PC-9 (cell line): Measurements from ENCODE around the gene TAAR2. TPM values are rescaled to one million over a fixed set of nuclear protein-coding genes. Genes with fewer than 3 reads are reported as not detected.

Experiments used
- BruUV-seq: library from RNA; stranded (reverse); fragments of 400-500 nt; replicated peaks from 2 replicates; lab custom pipeline; 2021; lab: Mats Ljungman, UMichigan
- CTCF ChIA-PET: fragments of 300-600 bp; sonication (Branson Sonifier 250); formaldehyde crosslinking; loops from one replicate; lab custom pipeline; 2022; ENCODE audit warnings: antibody characterized with exemption; lab: Charles Lee
- POLR2A ChIA-PET: fragments of 300-600 bp; sonication (Branson Sonifier 250); formaldehyde crosslinking; loops from one replicate; lab custom pipeline; 2022; ENCODE audit warnings: antibody characterized with exemption; ENCODE audit not compliant: unreplicated experiment; lab: Charles Lee
- DNase-seq, 2 experiments: peaks; one replicate each; pipeline versions ENCODE4 v3.0.0 to v3.0.0-alpha.2; 2015 to 2022; ENCODE audit warnings: mixed read lengths in 1 of 2
- H2AFZ ChIP-seq: fragments of 200-600 bp; sonication (generic); 2 replicates; pipeline ENCODE4 v1.8.1; 2017; ENCODE audit warnings: antibody characterized with exemption
- H3F3A ChIP-seq: fragments of 200-600 bp; sonication (generic); 2 replicates; pipeline ENCODE4 v1.8.1; 2017; ENCODE audit warnings: antibody characterized with exemption, mild to moderate bottlenecking, low read depth; ENCODE audit not compliant: insufficient read depth
- H3K27ac ChIP-seq: fragments of 200-600 bp; sonication (generic); 2 replicates; pipeline ENCODE4 v1.6.1; 2016; ENCODE audit warnings: mixed run types
- H3K27me3 ChIP-seq: fragments of 200-600 bp; sonication (generic); 2 replicates; pipeline ENCODE4 v1.6.1; 2016; ENCODE audit warnings: low read depth, mixed run types; ENCODE audit not compliant: insufficient read depth
- H3K36me3 ChIP-seq: fragments of 200-600 bp; sonication (generic); 2 replicates; pipeline ENCODE4 v1.6.1; 2016; ENCODE audit warnings: low read depth, mixed run types
- H3K4me1 ChIP-seq: fragments of 200-600 bp; sonication (generic); replicated peaks from 2 replicates; pipeline ENCODE4 v1.6.1; 2016; ENCODE audit warnings: mixed run types; ENCODE audit not compliant: insufficient read depth
- H3K4me2 ChIP-seq: fragments of 200-600 bp; sonication (generic); 2 replicates; pipeline ENCODE4 v1.6.1; 2017; ENCODE audit warnings: mixed run types
- H3K4me3 ChIP-seq: fragments of 200-600 bp; sonication (generic); 2 replicates; pipeline ENCODE4 v1.6.1; 2016; ENCODE audit warnings: mixed run types
- H3K79me2 ChIP-seq: fragments of 200-600 bp; sonication (generic); 2 replicates; pipeline ENCODE4 v1.6.1; 2017; ENCODE audit warnings: low read depth, mixed run types
- H3K9me2 ChIP-seq: fragments of 200-600 bp; sonication (generic); 2 replicates; pipeline ENCODE4 v1.8.1; 2017; ENCODE audit warnings: mild to moderate bottlenecking; ENCODE audit not compliant: insufficient read depth
- H3K9me3 ChIP-seq: fragments of 200-600 bp; sonication (generic); 2 replicates; pipeline ENCODE4 v1.8.1; 2016; ENCODE audit warnings: low read depth; ENCODE audit not compliant: insufficient read depth
- H4K20me1 ChIP-seq: fragments of 200-600 bp; sonication (generic); 2 replicates; pipeline ENCODE4 v1.8.1; 2017; ENCODE audit not compliant: insufficient read depth
- EZH2 ChIP-seq: fragments of 200-600 bp; sonication (generic); IDR thresholded peaks from 2 replicates; pipeline ENCODE4 v1.8.0; 2017; ENCODE audit warnings: antibody characterized with exemption, low read depth
- intact Hi-C: fragments of 100-400 bp; cut with micrococcal nuclease; formaldehyde crosslinking; loops from one replicate; pipeline ENCODE4 v1.10.0; 2022; ENCODE audit not compliant: unreplicated experiment
- total RNA-seq: library from RNA; stranded (reverse); gene quantifications from 2 replicates; pipeline ENCODE4 v1.2.3, GENCODE V29; 2021
- TF ChIP-seq, protein P1 (sequence below): fragments of 200-600 bp; sonication (generic); conservative IDR thresholded peaks from 2 replicates; pipeline ENCODE4 v1.6.1; 2017; ENCODE audit warnings: mixed run types, antibody characterized with exemption, mild to moderate bottlenecking, moderate library complexity

Gene TAAR2
- total RNA-seq, 1 experiment from 2014 or later, result not detected

- Histone ChIP-seq H2AFZ (no peak overlapping the region), H4K20me1 (no peaks in the 10 kb centered on the region), H3K79me2 (no peaks in the 10 kb centered on the region), H3K4me3 (no peak overlapping the region), H3K27ac (no peak overlapping the region), H3K27me3 (no peaks in the 10 kb centered on the region), H3K36me3 (no peaks in the 10 kb centered on the region), H3K4me2 (no peak overlapping the region), H3K9me3 (no peaks in the 10 kb centered on the region), H3K4me1 (no peaks in the 10 kb centered on the region), H3K9me2 (no peaks in the 10 kb centered on the region), H3F3A (no peaks in the 10 kb centered on the region)
- CTCF ChIA-PET, result no interaction called here
- DNase-seq, result no peak
- no peak for TF ChIP-seq EZH2
- TF ChIP-seq, protein P1, sequence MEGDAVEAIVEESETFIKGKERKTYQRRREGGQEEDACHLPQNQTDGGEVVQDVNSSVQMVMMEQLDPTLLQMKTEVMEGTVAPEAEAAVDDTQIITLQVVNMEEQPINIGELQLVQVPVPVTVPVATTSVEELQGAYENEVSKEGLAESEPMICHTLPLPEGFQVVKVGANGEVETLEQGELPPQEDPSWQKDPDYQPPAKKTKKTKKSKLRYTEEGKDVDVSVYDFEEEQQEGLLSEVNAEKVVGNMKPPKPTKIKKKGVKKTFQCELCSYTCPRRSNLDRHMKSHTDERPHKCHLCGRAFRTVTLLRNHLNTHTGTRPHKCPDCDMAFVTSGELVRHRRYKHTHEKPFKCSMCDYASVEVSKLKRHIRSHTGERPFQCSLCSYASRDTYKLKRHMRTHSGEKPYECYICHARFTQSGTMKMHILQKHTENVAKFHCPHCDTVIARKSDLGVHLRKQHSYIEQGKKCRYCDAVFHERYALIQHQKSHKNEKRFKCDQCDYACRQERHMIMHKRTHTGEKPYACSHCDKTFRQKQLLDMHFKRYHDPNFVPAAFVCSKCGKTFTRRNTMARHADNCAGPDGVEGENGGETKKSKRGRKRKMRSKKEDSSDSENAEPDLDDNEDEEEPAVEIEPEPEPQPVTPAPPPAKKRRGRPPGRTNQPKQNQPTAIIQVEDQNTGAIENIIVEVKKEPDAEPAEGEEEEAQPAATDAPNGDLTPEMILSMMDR, result no peak
- no TSS peak for BruUV-seq
- POLR2A ChIA-PET, result no interaction called here
- intact Hi-C loops, result no loop called here
Observed at GRCh38 chr6:132587424-132587823, 36.7 kb downstream of the TAAR2 start.

DNA sequence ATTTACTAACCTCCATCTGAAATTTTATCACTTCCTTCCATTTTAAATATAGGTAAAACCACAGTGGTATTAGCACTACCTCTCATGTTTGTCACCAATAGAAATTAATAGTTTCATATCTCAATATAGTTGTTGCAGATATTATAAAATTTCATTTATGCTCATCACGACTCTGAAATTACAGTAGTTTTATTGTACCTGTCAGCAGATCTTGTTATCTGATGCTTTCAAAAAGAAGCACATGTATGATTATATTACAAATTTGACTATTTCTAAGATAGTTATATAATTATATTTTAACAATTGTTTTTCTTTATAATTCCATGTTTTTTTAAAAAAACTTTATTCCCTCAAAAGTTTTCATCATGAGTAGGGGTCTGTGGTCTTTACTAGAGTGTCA lies 39.4 kb downstream of the TAAR2 start:
- no peak overlapping the region for H3K27ac ChIP-seq
- intact Hi-C loops, result no loop called here
- no peak overlapping the region for H3K4me3 ChIP-seq
- CTCF ChIA-PET, result no interaction called here
- POLR2A ChIA-PET, result no interaction called here
- no peaks in the 10 kb centered on the region for H3K36me3 ChIP-seq
- no TSS peak for BruUV-seq
- no peak for DNase-seq
- no peaks in the 10 kb centered on the region for H3F3A ChIP-seq
- H3K79me2 ChIP-seq, result no peaks in the 10 kb centered on the region
- H3K9me3 ChIP-seq, result no peaks in the 10 kb centered on the region
- no peak overlapping the region for H3K4me2 ChIP-seq
- no peaks in the 10 kb centered on the region for H3K4me1 ChIP-seq
- no peaks in the 10 kb centered on the region for H3K9me2 ChIP-seq
- no peaks in the 10 kb centered on the region for H3K27me3 ChIP-seq
- no peaks in the 10 kb centered on the region for H4K20me1 ChIP-seq
- no peak for TF ChIP-seq EZH2
- TF ChIP-seq, protein P1, result no peak
- no peak overlapping the region for H2AFZ ChIP-seq

- ChIA-PET POLR2A (no interaction called here), CTCF (no interaction called here)
- TF ChIP-seq, protein P1, result no peak
- no peak for TF ChIP-seq EZH2
- H3K36me3 ChIP-seq, result no peaks in the 10 kb centered on the region
- H3K27ac ChIP-seq, result no peak overlapping the region
- H4K20me1 ChIP-seq, result no peaks in the 10 kb centered on the region
- no peaks in the 10 kb centered on the region for H3K27me3 ChIP-seq
- DNase-seq, result no peak
- H3K4me2 ChIP-seq, result no peak overlapping the region
- no peaks in the 10 kb centered on the region for H3K4me1 ChIP-seq
- no peaks in the 10 kb centered on the region for H3K79me2 ChIP-seq
- no peak overlapping the region for H3K4me3 ChIP-seq
- no peak overlapping the region for H2AFZ ChIP-seq
- 0 out of 2 replicates have a peak, but pooled peaks cover 5% of the 10 kb centered on the region for H3K9me2 ChIP-seq
- no peaks in the 10 kb centered on the region for H3F3A ChIP-seq
- intact Hi-C loops, result no loop called here
- no TSS peak for BruUV-seq
- peaks cover 4% of the 10 kb centered on the region; the same call in 1 of the 2 replicates for H3K9me3 ChIP-seq
Observed at GRCh38 chr6:132571774-132572173, 52.3 kb downstream of the TAAR2 start.
